Activated CD4-positive, alpha-beta T cell treated with anti-CD3 and anti-CD28 coated beads, Interleukin-10, Interleukin-2, amounts not matched to agents 100 ng/mL and 50 ng/mL, durations not matched to agents 16 hours and 8 hours (primary cell): ENCODE results near the gene ARHGEF33.
"Not testable (repeated sequence)": the region's sequence is repeated elsewhere in the genome, so short reads cannot be mapped to it uniquely, and the experiment has no call there.

Experiments used
- DNase-seq: peaks from one replicate; pipeline ENCODE4 v3.0.0-alpha.2; 2020

ARHGEF33 gene

GRCh38 chr2:38912619-38913018 is 22.9 kb downstream of the ARHGEF33 start:
- no peak for DNase-seq

GRCh38 chr2:38922389-38922788 is 32.7 kb downstream of the ARHGEF33 start:
- no peak for DNase-seq

- no peak for DNase-seq
Measured at GRCh38 chr2:38922902-38923301, 33.2 kb downstream of the ARHGEF33 start.

DNA sequence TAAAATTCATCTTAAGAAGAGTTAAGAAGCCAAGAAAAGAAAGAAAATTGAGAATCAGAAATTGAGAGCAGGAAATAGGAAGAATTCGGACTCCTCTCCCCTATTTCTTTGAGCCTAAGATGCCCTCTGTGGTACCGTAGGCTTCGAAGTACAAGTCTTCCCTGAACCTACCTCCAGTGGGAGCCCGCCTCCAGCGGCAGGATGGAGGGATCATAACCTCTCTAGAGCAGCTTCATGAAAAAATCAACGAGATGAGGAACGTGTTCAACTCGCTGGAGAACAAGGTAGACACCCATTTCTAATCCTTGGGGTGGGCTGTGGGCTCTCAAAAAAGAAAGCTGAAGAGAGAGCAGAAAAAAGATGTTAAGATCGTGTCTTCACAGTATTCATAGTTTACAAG is 36.3 kb downstream of the ARHGEF33 start:
- no peak for DNase-seq

DNA sequence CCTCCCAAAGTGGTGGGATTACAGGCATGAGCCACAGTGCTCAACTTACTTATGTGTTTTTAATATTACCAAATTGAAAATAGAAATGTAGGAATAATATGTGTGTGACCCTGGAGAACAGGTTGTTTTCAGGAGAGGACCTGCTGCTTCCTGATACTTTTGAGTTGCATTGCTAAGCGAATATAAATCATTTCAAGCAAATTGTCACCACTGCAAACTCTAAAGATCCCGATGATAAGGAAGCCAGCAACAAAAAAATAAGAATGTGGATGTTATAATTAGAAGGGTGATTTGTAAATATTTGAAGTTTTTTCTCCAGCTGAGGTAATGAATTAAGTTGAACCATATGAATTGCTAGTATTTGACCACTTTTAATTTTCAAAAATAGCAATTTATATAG is 40.9 kb downstream of the ARHGEF33 start:
- no peak for DNase-seq

DNA sequence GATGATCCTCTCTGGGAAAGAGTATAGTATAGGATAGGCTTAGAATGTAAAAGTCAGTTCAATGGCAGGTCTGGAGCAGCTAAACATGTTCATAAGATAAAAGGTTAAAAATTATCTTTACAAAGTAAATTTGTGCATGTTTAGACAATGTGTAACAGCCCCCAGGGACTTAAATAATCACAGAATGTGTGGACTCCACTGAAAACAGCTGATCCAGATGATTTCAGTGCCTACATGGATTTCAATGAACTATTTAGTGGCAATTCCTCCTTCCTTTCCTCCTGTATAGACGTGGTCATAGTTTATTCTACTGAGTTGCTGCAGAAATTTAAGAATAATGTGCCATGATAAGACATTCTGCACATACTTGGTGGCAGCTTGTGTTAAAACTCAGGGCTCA is 42.9 kb downstream of the ARHGEF33 start:
- DNase-seq, result no peak

GRCh38 chr2:38933653-38934052 is 44.0 kb downstream of the ARHGEF33 start:
- DNase-seq, result no peak

DNA sequence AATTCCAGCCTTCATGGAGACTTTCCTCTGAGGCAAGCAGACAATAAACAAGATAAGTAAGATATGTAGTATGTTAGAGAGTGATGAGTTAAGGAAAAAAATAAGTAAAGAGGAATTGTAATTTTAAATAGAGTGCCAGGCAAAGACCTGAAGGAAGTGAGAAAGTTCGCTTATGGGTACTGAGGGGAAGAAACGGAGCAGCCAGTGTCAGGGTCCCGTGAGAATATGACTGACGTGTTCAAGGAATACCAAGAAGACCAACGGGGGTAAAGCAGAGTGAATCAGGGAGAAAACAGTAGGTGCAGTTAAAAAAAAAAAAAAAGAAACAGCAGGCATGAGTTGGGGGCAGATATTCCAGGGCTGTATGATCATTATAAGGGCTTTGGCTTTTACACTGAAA is 45.1 kb downstream of the ARHGEF33 start:
- no peak for DNase-seq

DNA sequence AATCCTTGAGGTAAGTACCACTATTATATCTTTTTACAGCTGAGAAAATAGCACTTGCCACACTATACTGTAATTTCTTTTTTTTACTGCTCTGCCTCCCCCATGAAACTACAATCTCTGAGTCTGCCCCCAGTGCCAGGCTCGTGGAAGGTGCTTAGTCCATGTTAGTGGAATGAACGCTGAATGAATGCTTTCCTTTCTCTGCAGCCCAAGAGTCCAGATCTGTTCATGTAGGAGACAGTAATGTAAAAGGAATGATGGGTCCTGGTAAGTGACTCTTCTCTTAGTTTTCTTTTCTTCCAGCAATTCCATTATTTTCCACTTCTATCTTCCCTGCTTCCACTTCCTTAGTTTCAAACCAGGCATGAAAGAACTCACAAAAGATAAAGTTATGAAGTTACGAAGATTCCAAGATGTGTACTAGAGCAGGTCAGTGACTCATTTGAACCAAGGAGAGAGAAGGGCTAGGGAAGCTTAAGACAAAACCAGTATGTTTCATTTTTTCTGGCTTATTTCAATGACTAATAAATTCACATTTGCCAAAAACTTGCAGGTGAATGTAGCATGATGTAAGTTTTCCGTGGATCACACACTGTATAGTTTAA is 46.0 kb downstream of the ARHGEF33 start:
- DNase-seq, result no peak

DNA sequence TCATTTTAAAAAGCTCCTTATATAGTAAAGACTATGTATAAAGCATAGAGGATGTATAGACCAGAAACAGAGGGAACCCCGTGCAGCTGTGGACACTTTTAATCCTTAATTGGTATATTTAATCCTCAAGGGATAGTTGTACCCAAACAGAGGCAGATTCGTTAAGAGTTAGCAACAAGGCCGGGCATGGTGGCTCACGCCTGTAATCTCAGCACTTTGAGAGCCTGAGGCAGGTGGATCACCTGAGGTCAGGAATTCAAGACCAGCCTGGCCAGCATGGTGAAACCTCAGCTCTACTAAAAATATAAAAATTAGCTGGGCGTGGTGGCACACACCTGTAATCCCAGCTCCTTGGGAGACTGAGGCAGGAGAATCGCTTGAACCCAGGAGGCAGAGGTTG is 46.8 kb downstream of the ARHGEF33 start:
- DNase-seq, result not testable (repeated sequence)

- DNase-seq, result no peak
Measured at GRCh38 chr2:38937548-38937947, 47.9 kb downstream of the ARHGEF33 start.

DNA sequence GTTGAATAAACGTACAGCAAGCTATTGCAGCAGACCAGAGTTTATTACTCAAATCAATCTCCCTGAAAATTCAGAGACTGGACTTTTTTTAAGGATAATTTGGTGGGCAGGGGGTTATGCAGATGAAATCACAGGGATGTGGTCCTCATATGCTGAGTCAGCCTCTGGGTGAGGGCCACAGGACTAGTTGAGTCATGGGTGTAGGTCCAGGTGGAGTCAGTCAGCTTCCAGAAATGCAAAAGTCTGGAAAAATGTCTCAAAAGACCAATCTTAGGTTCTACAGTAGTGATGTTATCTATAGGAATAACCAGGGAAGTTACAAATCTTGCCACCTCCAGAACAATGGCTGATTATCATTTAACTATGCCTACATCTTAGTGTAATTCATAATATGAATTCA is 51.1 kb downstream of the ARHGEF33 start:
- DNase-seq, result no peak

GRCh38 chr2:38943784-38944183 is 54.1 kb downstream of the ARHGEF33 start:
- no peak for DNase-seq

DNA sequence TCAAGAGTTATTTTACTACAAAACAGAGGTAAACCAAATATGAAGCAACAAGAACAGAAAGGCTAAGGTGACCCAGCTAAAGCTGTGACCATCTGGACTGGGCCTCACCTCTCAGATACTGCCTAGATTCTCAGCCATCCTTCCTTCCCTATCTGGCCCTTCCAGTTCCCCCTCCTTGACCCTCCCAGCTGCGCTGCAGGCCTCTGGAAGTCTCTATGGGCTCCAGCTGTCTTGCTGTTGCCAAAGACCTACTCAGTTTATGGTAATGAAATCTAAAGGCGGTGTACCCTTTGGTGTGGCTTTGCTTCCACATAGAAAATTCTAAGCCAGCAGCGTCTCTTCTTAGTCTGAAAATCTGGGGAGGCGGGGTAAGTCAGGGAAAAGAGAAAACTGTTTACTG is 55.7 kb downstream of the ARHGEF33 start:
- no peak for DNase-seq

- DNase-seq, result no peak
Measured at GRCh38 chr2:38945911-38946310, 56.2 kb downstream of the ARHGEF33 start.

DNA sequence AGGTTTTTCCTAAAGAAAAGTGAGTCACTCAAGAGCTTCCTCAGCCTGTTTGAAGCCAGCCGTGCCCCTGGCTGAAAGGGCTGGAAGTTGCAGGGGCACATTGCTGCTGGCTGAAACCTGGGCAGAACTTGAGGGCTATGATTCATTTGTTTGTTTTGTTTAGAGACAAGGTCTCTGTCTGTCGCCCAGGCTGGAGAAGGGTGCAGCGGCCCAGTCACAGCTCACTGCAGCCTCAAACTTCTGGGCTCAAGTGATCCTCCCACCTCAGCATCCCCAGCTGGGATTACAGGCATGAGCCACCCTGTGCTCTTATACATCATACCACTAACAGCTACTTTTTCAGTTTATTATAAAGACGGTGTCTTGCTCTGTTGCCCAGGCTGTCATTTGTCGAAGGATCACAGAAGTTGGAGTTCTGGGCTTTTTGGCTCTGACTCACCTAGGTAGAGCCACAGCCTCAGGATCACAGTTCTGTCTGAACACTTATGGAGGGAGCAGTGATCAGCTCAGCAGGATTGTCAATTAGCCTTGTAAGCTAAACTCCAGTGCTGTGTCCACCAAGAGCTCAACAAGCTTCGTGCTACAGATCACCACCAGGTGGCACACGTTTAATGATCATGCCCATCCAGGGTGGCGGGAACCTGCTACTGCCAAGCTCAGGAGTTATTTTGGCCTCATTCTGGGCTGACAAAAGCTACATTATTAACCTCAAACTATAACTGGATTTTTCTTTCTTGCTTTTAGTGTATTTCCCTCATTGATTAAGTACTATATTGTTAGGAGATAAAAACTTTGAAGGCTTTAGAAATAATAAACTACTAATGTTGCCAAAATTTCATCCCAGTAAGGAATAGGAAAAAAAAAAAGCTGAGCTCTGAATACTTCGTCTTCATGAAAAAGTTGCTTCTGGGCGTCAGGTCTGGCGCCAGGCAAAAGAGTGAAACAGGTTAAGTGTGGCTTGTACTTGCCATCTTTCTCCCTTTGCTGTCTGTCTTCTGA is 57.9 kb downstream of the ARHGEF33 start:
- DNase-seq, result peak; percentile 79

DNA sequence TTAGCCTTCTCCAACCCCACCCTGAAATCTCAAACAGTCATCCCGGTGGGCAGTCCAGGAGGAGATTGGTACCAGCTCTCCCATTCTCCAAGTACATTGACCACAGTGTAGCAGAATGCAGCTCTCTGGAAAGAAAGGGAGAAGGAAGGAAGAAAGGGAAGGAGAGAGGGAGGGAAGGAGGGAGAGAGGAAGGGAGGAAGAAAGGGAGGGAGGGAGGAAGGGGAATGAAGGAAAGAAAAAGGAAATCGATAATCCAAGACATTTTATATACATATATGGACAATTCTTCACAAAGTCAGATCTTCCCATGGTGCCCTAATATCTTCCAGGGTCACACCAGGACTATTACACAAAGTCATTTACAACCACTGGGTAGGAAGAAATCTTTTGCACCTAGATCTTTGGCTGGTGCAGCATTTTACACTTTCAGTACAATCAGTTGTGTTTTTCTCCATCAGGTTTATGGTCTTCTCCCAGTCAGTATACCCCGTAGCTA is 58.8 kb downstream of the ARHGEF33 start:
- DNase-seq, result no peak

- DNase-seq, result no peak
Measured at GRCh38 chr2:38948995-38949394, 59.3 kb downstream of the ARHGEF33 start.

- DNase-seq, result no peak
Measured at GRCh38 chr2:38951766-38952165, 62.1 kb downstream of the ARHGEF33 start.

GRCh38 chr2:38957972-38958371 is 68.3 kb downstream of the ARHGEF33 start:
- DNase-seq, result no peak

DNA sequence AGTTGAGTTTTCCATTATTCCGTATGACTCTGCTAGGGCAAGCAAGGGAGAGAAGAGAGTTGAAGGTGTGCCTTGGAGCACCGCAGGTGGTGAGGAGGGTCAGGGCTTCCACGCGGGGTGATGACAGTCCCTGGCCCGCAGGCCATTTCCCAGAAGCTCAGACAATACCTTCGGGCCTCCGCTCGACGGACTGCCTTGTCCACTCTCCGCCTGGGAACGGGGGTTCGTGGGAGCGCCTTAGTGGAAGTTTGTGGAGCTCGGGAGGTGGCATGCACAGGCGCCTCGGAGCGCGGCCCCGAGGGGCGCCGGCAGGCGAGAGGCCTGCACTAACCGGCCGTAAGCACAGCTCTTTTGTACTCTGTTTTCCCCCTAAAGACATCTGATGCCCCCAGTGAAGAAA is 69.8 kb downstream of the ARHGEF33 start:
- DNase-seq, result no peak

- peak; percentile 81 for DNase-seq
Measured at GRCh38 chr2:38959938-38960608, 70.4 kb downstream of the ARHGEF33 start.

- no peak for DNase-seq
Measured at GRCh38 chr2:38960609-38961320, 71.1 kb downstream of the ARHGEF33 start.
